VCaP (cell line): ENCODE data around the gene CELF5.
"Not testable (repeated sequence)": the region's sequence is repeated elsewhere in the genome, so short reads cannot be mapped to it uniquely, and the experiment has no call there.

Source experiments
- H3K27ac ChIP-seq: fragments of 450-650 bp; 2 replicates; pipeline ENCODE4 v1.5.1; 2017
- TF ChIP-seq, protein P1 (sequence below): fragments of 450-650 bp; conservative IDR thresholded peaks from 2 replicates; pipeline ENCODE4 v1.5.1; 2017; ENCODE audit warnings: mild to moderate bottlenecking, moderate library complexity

Gene CELF5

DNA sequence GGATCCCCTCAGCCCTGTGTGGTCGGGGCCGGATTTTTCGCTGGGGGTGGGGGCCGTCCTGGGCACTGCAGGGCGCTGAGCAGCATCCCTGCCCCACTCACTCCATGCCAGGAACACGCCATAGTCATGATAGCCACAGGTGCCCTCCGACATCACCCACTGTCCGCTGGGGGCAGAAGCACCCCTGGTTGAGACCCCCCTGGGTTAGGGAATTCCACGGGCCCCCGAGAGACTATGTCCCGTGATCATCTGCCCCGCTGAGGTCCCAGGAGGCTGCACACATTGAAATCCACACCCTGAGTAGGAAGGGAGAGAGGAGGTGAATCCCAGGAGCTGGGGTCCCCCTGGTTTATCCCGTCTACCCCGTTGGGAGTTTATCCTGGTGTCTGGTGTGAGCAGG lies 22.6 kb upstream of the CELF5 start:
- TF ChIP-seq, protein P1, sequence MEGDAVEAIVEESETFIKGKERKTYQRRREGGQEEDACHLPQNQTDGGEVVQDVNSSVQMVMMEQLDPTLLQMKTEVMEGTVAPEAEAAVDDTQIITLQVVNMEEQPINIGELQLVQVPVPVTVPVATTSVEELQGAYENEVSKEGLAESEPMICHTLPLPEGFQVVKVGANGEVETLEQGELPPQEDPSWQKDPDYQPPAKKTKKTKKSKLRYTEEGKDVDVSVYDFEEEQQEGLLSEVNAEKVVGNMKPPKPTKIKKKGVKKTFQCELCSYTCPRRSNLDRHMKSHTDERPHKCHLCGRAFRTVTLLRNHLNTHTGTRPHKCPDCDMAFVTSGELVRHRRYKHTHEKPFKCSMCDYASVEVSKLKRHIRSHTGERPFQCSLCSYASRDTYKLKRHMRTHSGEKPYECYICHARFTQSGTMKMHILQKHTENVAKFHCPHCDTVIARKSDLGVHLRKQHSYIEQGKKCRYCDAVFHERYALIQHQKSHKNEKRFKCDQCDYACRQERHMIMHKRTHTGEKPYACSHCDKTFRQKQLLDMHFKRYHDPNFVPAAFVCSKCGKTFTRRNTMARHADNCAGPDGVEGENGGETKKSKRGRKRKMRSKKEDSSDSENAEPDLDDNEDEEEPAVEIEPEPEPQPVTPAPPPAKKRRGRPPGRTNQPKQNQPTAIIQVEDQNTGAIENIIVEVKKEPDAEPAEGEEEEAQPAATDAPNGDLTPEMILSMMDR, result no peak
- no peak overlapping the region for H3K27ac ChIP-seq

DNA sequence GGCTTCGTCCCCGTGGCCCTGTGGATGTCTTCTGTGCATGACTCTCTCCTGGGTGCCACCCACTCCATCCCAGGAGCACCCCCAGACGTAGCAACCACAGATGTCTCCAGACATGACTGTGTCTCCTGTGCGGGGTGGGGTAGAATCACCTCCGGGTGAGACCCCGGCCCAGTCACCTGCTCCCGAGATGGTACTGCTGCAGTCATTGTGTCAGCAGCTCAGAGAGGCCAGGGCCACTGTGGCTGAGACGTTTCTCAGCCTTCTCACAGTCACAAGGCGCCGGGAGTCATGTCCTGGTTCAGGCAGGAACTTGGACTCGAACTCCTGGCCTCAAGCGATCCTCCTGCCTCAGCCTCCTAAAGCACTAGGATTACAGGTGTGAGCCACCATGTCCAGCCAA lies 22.1 kb upstream of the CELF5 start:
- H3K27ac ChIP-seq, result no peak overlapping the region
- TF ChIP-seq, protein P1, result no peak

DNA sequence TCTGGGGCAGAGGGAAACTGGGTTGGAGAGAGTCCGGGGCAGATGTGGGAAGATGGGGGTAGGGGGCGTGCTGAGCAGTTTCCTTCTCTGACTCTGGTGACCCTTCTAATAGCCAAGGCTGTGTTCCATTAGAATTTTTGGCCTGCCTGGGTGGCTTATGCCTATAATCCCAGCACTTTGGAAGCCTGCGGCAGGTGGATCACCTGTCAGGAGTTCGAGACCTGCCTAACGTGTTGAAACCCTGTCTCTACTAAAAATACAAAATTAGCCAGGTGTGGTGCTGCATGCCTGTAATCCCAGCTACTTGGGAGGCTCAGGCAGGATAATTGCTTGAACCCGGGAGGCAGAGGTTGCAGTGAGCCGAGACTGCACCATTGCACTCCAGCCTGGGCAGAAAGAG lies 21.6 kb upstream of the CELF5 start:
- H3K27ac ChIP-seq, result not testable (repeated sequence)

DNA sequence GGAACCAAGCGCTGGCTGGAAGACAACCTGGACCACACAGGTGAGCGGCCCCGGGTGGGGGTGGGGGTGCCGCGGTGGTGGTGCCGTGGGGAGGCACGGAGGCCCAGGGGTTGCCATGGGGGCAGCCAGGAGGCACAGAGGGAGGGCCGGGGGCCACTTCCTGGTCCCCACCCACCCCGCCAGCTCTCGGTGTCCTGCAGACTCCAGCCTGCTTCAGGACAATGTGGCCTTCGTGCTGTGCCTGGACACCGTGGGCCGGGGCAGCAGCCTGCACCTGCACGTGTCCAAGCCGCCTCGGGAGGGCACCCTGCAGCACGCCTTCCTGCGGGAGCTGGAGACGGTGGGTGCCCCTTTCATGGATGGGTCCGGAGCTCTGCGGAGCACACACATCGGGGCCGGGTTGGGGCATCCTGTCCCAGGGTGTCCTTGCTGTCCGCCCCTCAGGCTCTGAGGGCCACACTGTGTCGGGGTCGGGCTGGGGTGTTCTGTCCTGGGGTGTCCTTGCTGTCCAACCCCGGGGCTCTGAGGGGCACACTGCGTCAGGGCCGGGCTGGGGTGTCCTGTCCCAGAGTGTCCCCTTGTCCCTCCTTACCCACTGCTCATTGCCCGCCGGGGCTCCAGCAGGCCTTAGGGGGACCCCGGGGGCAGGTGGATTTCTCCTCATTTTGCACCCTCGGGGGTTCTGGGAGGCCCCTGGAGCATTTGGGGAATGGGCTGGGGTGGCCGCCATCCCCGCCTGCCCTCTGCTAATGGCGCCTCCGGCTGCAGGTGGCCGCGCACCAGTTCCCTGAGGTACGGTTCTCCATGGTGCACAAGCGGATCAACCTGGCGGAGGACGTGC lies 20.4 kb upstream of the CELF5 start:
- TF ChIP-seq, protein P1, result no peak
- no peak overlapping the region for H3K27ac ChIP-seq

DNA sequence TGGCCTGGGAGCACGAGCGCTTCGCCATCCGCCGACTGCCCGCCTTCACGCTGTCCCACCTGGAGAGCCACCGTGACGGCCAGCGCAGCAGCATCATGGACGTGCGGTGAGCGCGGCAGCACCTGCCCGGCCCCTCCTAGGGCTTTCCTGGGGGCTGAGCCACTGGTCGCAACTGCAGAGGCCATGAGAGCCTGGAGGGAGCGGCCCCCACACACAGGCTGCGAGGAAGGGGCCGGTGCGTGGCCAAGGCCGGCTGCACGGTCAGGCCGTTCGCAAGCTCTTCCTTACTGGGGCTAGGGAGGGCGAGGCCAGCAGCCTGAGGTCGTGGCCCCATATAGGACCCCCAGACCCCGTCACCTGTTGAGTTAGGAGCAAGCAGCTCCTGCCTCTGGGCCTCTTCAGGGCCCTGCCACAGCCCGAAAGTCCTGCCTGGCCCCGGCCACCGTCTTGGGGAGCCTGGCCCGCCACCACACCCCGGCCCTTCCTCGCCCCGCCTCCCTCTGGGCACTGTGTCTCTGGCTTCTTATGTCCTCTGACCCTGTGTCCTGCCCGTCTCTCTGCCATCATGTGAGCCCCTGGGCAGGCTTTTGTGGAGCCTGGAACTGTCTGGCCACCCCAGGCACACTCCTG lies 19.7 kb upstream of the CELF5 start:
- no peak overlapping the region for H3K27ac ChIP-seq
- TF ChIP-seq, protein P1, result no peak

DNA sequence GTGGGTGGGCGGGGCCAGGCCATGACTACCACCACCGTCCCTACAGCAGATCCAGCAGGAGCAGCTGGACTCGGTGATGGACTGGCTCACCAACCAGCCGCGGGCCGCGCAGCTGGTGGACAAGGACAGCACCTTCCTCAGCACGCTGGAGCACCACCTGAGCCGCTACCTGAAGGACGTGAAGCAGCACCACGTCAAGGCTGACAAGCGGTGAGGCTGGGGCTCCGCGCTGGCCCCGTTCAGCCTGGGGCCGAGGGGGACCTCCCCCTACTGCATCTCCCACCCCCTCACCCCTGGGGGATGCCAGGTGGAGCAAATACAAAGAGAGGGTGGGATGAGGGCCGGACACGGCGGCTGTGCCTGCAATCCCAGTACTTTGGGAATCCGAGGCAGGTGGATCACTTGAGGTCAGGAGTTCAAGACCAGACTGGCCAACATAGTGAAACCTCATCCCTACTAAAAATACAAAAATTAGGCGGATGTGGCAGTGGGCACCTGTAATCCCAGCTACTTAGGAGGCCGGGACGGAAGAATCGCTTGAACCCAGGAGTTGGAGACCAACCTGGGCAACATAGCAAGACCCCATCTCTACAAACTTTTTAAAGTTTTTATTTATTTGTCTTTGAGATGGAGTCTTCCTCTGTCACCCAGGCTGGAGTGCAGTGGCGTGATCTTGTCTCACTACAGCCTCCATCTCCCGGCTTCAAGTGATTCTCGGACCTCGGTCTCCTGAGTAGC lies 18.1 kb upstream of the CELF5 start:
- TF ChIP-seq, protein P1, result no peak
- H3K27ac ChIP-seq, result no peak overlapping the region

DNA sequence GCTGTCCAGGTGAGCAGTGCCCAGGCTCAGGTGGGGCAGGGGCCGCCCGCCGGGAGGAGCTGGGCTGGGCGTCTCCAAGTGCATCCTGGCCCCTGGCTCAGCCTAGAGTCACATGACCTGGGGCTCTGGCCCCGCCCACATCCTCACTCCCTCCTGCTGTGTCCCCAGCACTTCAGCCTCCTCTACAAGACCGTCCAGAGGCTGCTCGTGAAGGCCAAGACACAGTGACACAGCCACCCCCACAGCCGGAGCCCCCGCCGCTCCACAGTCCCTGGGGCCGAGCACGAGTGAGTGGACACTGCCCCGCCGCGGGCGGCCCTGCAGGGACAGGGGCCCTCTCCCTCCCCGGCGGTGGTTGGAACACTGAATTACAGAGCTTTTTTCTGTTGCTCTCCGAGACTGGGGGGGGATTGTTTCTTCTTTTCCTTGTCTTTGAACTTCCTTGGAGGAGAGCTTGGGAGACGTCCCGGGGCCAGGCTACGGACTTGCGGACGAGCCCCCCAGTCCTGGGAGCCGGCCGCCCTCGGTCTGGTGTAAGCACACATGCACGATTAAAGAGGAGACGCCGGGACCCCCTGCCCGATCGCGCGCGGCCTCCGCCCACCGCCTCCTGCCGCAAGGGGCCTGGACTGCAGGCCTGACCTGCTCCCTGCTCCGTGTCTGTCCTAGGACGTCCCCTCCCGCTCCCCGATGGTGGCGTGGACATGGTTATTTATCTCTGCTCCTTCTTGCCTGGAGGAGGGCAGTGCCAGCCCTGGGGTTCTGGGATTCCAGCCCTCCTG lies 16.8 kb upstream of the CELF5 start:
- no peak overlapping the region for H3K27ac ChIP-seq
- TF ChIP-seq, protein P1, result no peak
